T-helper 9 cell (primary cell): Measurements from ENCODE around the gene CIT.

ENCODE experiments used
- DNase-seq: peaks from one replicate; pipeline ENCODE4 v3.0.0-alpha.2; 2020

CIT gene

GRCh38 chr12:119797090-119797489 is 80.0 kb downstream of the CIT start:
- DNase-seq: no peak

- DNase-seq: no peak
Observed at GRCh38 chr12:119796292-119796691, 80.8 kb downstream of the CIT start.

GRCh38 chr12:119791453-119791852 is 85.7 kb downstream of the CIT start:
- DNase-seq: no peak

- DNase-seq: no peak
Observed at GRCh38 chr12:119788786-119789185, 88.3 kb downstream of the CIT start.

GRCh38 chr12:119786539-119786938 is 90.6 kb downstream of the CIT start:
- no peak for DNase-seq

- no peak for DNase-seq
Observed at GRCh38 chr12:119784673-119785072, 92.4 kb downstream of the CIT start.

- no peak for DNase-seq
Observed at GRCh38 chr12:119783787-119784186, 93.3 kb downstream of the CIT start.

GRCh38 chr12:119781804-119782203 is 95.3 kb downstream of the CIT start:
- no peak for DNase-seq

GRCh38 chr12:119780786-119781434 is 96.2 kb downstream of the CIT start:
- no peak for DNase-seq

GRCh38 chr12:119775246-119775895 is 101.7 kb downstream of the CIT start:
- DNase-seq: no peak

- no peak for DNase-seq
Observed at GRCh38 chr12:119772431-119772830, 104.7 kb downstream of the CIT start.

- DNase-seq: no peak
Observed at GRCh38 chr12:119770146-119770545, 107.0 kb downstream of the CIT start.

GRCh38 chr12:119762619-119763018 is 114.5 kb downstream of the CIT start:
- no peak for DNase-seq

- DNase-seq: no peak
Observed at GRCh38 chr12:119758722-119759121, 118.4 kb downstream of the CIT start.

- no peak for DNase-seq
Observed at GRCh38 chr12:119758234-119758633, 118.9 kb downstream of the CIT start.

- DNase-seq: no peak
Observed at GRCh38 chr12:119751961-119752360, 125.2 kb downstream of the CIT start.

- no peak for DNase-seq
Observed at GRCh38 chr12:119749666-119750065, 127.5 kb downstream of the CIT start.

GRCh38 chr12:119748497-119748896 is 128.6 kb downstream of the CIT start:
- DNase-seq: no peak

- DNase-seq: no peak
Observed at GRCh38 chr12:119746169-119746568, 131.0 kb downstream of the CIT start.

- DNase-seq: no peak
Observed at GRCh38 chr12:119744900-119745606, 132.1 kb downstream of the CIT start.

GRCh38 chr12:119742700-119743099 is 134.4 kb downstream of the CIT start:
- no peak for DNase-seq

GRCh38 chr12:119740830-119741229 is 136.3 kb downstream of the CIT start:
- no peak for DNase-seq

- DNase-seq: no peak
Observed at GRCh38 chr12:119735079-119735478, 142.0 kb downstream of the CIT start.

GRCh38 chr12:119730381-119730780 is 146.7 kb downstream of the CIT start:
- DNase-seq: no peak
